GM18873 (cell line): Measurements from ENCODE around the gene ZBTB22.

Experiments used
- ATAC-seq: cut with Tn5 transposase; IDR thresholded peaks from one replicate; pipeline ENCODE4 v1.9.1; 2021; ENCODE audit warnings: mild to moderate bottlenecking, moderate library complexity, moderate number of reproducible peaks; ENCODE audit not compliant: unreplicated experiment, low FRiP score

The ZBTB22 gene

DNA sequence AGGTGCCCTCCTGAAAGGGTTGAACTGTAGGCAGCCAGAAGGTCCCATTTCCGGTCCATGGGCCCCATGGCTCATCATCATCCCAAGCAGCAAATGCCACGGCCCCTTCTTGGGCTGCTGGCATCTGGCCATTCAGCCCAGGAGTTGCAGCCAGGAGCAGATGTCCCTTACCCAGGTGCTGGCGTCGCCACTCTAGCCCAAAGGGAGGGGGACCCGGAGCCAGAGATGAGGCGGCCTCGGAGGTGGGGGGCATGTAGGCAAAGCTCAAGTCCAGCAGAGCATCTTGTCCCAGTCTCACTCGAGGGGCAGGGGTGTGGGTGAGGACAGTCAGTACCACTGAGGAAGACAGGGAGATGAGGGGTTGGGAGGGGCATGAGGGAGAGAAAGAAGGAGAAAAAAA, 12.5 kb downstream of the ZBTB22 start:
- ATAC-seq, result no peak

DNA sequence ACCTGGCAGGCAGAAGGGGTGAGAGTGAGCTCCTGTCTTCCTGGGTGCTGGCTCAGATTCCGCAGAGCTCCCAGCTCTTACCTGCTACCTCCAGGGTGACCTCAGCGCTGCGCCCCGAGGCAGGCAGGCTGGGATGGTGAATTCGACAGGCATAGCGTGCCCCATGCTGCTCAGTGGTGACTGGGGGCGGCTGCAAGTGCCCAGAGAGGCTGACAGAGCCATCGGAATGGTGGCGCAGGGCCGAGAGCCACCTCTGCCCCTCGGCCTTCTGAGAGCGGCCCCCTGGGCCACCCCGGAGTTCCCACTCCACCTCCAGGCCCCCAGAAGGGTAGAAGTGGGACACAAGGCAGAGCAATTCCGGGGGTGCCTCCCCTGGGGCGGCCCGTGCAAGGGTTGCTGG, 13.3 kb downstream of the ZBTB22 start:
- no peak for ATAC-seq

DNA sequence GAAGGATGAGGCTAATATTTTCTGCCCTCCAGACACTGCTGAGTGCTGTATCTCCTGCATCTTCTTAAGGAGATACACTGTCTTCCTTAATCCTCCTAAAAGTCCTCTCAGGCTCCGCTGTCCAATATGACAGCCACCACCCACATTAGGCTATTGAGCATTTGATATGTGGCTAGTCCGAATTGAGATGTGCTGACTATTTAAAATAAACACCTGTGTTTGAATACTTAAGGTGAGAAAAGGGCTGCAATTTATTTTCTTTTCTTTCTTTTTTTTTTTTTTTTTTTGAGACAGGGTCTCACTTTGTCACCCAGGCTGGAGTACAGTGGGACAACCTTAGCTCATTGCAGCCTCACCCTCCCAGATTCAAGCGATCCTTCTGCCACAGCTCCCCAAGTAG, 15.7 kb downstream of the ZBTB22 start:
- ATAC-seq, result no peak

DNA sequence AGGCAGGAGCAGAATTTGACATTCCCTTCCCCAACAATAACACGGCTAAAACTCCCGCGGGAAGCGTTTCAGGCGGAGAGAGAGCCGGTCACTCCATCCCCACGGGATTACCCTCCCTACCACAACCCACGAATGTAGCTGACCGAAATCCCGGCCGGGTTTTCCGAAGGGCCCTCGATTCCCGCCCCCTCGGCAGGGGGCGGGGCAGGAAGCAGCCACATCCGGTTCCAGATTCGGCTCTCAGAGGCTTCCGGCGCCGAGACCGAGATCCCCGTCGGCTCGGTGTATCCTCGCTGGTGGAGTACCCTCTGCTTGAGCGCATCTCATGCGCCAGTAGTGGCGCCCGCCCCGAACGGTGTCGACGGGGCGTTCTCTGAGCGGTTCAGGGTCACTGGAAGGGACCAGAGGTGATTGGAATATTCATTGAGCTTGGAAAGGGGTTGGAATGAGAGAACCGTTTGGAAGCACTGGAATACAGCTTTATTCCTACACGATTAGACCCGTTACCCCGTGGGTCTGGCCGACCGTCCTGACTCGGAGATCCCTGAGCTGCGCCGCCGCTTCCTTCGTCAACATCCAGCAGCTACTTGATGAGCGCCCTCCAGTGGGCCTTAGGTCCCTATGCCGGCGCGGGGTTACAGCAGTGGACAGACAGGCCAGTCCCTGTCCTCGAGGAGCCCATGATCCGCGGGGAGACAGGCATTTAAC, 18.2 kb downstream of the ZBTB22 start:
- peak; percentile 67 for ATAC-seq

DNA sequence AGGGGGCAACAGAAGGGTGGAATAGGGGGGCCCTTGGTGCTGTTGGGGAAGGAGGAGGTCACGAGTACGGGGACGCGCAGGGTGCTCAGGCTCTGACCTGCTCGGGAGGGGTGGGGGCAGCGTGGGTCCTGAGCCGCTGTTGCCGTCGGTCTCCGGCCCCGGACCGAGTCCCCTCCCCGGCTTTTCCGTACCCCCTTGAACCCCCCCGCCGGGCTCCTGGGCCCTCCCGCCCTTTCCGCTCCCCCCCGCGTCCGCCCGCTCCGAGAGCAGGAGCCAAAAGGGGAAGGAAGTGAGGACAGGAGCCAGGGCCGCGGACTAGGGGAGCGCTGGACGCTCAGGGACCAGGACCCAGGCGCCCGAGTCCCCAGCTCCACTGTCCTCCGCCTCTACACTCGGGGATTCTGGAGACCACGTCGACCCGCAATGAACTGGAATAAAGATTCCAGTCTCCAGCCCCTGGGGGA, 18.7 kb downstream of the ZBTB22 start, which contains the start of gene RGL2:
RGL2 (minus strand) TSS at position 170 of the 464 bp plus-strand sequence. CDS start 332 bp downstream, outside the sequence.
- peak; percentile 14 for ATAC-seq

DNA sequence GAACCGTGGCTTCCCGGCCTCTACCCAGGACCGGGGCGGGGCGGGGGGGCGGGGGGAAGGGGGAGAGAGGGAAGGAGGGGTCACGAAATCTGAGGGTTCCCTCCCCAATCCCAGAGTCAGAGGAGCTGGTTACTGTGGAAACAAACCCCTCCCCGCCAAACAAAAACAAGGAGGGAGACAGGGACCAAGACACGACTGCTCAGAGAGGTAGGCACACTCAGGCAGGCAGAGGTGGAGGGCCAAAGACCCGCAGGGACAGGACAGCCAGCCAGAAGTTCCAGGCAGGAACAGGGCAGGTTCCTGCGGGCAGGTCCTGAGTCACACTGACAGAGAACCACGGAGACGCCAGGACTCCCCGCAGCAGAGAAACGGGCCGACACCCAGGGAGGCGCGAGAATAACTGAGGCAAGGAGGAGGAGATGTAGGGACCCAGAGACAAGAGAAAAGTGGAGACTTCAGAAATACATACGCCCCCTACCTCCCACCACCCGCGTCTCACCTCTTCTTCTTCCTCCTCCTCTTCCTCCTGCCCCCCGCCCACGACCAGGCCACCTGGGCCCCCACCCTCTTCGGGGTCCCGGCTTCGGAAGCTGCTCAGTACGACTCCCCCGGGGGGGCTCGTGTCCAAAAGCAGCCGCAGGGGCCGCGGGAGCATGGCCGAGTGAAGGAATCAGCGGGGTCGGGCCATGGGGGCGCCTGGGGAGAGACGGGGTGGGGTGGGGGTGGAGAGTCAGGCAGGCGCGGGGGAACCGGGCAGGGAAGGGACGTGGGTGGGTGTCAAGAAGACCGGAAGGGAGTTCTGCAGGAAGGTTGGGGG, 19.4 kb downstream of the ZBTB22 start:
- no peak for ATAC-seq

DNA sequence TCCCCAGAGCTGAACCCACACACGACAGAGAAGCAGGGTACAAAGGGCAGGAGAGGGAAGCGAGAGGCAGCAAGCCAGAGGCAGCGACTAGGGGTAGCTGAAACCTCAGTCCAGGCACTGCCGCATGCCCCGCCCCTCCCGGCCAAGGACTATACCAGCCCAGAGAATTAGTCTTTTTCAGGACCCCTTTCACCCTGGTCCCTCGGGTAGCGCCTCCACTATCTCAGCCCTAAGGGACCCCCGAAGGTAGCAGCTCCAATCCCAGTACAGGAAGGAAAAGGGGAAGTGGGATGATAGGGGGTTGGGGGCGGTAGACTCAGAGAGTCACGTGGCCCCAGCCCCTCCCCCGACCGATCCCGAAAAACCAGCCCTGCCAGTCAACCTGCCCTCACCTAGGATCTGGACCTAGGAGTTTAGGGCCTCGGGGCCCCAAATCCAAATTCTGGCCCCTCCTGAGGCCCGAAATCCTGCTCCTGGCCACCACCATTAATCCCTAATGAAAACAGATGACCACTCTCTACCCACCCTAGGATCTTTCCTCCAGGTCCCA, 20.1 kb downstream of the ZBTB22 start:
- no peak for ATAC-seq

DNA sequence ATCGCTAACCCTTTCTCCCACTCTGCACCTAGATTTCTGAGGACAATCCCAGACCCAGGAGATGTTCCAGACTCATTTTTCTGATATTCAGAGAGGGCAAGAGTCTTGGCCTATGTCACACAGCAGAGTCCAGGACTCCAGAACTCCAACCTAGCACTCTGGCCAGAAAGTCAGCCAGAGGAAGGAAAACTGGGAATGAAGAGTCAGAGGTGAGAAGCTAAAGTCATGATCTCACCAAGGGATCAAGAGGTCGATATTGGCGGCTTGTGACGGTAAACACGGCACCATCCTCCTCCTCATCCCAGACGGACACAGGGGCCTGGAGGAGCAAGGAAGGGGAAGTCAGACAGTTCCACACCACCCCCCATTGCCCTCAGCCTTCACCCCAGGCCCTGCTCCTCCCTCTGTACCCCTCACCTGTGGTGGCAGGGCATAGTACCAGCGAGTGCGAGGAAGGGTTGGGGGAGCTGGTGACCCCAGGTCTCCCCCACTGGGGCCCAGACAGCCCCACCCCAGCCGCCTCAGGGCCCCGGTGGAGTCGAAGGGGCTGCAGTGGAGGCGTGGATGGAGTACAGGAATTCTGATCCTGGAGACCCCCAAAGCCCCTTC, 20.6 kb downstream of the ZBTB22 start:
- ATAC-seq, result no peak

DNA sequence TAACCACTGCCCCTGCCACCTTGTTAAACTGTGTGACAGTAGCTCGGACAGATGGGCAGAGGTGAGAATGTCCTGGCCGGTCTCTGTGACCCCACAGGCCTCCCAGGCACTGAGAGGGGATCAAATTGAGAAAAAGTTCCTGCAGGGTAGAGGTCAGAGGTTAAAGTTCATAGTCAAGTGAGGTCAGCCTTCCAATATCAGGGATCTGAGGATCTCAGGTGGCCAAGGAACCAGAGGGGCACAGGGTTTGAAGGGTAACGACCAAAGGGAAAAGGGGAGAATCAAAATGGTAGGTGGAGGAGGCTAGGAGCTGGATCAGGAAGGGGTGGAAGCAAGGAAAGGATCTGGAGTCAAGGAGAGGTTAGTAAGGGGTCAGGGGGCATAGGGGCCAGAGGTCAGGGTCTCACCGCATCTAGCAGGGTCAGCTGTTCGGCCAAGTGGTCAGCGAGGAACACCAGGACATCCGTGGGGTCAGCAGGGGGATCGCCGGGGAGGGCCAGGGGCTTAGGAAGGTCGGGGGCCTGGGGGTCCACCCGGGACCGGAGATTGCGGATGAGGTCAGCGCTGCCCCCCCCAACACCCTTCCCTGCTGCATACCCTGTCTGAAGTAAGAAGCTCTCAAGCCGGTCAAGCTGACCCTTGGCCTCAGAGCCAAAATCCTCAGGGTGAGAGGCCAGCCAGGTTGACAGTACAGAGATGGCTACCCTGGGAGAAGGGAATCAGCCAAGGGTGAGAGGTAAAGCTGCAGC, 21.7 kb downstream of the ZBTB22 start:
- ATAC-seq, result no peak

DNA sequence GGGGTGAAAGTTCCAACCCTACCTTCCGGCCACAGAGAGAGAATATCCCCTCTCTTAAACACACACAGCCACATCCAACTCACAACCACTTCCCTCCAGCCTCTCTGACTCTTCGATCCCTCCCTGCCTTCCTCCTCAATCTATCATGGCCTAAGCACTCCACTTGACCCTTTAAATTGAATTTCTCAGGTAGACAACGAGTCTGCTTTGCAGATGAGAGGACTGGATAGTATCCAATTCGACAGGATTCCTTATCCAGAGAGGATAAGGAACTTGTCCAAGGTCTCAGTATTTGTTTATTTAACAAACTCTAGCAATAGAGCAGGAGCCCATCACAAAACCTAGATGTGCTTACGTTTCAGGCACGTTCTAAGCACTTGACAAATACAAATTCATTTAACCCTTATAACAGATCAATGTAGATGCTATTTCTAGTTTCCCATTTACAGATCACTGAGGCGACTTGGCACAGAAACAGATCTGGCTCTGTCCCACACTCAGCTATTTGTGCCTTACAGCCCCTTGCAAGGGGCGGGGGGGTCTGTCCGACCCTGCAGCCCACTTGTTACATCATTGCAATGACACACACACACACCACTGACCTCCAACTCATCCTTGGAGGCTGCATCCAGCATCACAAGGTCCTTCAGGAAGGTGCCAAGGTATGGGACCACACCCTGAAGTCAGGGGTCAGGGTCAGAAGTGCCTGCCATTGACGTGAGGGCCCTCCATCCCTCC, 23.3 kb downstream of the ZBTB22 start:
- ATAC-seq, result no peak

DNA sequence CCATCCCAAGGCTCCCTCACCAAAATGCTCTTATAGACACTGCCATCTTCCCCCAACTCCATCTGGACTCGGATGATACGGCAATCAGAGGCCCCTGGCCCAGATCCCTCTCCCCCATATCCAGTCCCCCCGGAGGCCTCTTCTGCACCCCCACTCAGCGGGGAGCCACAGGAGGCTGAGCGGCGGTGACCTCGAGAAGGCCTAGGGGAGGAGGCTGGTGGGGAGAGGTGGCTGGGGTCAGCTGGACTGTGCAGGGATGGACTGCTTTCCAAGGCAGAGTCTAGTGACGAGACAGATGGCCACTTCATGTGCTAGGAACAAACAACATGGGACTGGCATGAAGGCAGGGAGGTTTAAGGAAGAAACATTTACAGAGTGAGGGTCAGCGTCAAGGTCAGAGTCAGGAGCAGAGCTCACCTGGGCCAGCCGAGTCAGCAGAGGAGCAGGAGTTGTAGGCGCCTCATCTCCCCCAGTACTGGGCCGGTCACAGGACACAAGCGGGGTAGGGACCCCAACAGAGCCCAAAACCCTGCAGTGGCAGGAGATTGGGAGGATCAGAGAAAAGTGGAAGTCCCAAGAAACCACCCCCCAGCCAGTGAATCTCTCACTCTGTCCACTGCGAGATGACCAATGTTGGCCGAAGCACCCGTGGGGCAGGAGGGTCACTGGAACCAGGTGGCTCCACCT, 24.4 kb downstream of the ZBTB22 start:
- no peak for ATAC-seq

DNA sequence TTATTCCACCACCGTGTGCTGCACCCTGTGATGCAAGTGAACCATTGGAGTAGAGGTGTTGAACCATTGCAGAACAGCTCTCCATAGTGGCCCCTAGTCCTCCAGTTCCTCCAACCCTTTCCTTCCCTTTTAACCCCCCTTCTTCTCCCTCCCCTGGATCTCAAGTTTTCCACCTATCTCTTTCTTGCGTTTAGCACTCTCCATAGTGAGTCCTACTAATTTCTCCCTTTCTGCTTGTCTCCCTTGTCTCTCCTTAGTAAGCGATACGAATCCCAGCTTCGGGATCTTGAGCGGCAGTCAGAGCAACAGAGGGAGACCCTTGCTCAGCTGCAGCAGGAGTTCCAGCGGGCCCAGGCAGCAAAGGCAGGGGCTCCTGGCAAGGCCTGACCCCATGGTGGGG, 27.1 kb downstream of the ZBTB22 start:
- ATAC-seq, result no peak

DNA sequence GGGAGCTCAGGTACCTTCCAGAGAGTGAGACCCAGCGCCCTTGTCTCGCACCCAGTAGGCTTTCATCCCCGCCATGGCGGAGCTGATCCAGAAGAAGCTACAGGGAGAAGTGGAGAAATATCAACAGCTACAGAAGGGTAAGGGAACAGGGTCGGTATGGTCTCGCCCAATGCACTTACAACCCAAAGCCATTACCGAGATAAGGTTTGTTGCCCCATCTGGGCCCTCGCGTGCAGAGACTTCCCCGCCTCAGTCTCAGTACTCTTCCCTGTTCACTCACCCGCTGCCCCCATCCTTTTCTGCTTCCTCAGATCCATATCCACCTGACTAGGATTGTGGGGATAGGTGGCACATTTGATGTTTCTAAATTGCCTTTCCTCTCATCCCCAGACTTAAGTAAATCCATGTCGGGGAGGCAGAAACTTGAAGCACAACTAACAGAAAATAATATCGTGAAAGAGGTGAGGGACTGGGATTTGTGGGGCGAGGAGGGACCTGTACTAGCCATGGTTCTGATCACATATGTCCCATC, 27.7 kb downstream of the ZBTB22 start:
- ATAC-seq, result peak; percentile 6

DNA sequence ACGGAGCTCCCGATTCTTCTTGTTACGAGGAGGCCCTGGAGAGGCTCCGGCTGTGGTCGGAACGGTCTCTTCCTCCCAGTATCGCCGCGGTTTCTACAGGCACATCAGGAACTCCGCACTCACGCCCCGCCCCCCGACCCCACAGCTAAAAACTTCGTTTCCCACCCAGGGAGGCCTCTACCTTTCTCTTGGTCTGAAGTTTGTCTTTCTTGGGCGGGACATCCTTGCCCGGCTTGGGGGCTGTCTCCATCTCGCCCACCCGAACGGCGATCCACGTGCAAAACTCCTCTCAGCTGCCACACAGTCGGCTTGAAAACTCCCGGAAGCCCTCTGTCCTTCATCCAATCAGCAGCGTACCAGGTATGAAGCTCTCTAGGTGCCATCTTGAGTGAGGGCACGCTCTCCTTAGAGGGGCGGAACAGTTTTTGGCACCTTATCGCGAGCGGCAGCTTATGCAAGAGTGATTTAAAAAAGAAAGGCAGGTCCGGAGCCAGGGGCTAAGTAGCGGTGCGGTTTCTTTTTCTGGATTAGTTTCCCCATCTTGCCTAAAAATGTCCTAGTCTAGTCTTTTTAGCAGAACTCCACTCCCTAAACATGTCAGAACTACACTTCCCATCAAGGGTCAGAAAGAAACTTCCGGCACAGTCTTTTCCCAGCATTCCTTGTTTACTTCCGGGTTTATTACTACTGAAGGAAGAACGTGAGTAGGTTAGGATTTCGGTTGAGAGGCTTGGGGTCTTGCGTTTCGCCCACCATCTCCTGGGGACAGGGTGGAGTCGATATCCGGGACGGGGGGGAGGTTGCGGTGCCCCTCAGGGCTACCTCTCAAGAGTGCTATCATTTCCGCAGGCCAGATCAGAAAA, 28.4 kb downstream of the ZBTB22 start, which contains the start of the genes PFDN6 and WDR46:
PFDN6 (plus strand) TSS at position 681 of the 863 bp plus-strand sequence. CDS start 256 bp downstream, outside the sequence.
WDR46 (minus strand) TSS at position 319 of the 863 bp plus-strand sequence; CDS start at position 250, 69 bp downstream.
- peak; percentile 78 for ATAC-seq

DNA sequence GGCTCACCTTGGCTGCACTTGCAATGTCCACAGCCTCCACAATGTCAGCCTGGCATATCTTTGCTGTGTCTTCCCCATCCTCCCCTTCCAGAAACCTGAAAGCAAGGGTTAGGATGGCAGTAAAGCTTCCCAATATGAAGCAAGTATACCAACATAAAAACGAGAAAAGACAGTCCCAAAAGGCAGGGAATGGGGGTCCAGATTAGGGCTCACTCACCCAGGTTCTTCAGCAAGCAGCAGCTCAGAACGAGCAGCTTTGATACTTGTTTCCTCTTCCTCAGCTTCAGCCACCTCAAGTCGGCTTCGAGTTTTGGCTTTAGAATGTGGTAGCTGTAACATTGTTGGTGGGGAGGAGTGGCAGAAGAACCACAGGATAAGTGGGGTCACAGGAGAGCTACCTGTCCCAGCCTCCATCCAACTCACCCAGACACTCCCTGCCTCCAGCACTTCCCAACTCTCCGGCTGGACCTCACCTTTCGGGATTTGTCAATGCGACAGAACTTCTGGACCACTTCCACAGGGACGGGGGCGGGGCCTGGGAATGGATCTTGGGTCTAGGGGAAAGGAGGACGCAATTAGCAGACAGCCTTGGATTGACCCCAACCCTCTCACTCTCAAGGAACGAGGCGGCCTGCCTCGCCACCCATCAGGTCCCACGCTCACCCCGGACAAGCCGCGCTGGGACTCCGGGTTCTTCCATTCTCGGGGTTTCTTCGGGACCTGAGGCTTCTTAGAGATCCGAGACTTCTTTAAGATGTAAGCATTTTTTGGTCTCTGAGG, 29.2 kb downstream of the ZBTB22 start:
- ATAC-seq, result no peak

DNA sequence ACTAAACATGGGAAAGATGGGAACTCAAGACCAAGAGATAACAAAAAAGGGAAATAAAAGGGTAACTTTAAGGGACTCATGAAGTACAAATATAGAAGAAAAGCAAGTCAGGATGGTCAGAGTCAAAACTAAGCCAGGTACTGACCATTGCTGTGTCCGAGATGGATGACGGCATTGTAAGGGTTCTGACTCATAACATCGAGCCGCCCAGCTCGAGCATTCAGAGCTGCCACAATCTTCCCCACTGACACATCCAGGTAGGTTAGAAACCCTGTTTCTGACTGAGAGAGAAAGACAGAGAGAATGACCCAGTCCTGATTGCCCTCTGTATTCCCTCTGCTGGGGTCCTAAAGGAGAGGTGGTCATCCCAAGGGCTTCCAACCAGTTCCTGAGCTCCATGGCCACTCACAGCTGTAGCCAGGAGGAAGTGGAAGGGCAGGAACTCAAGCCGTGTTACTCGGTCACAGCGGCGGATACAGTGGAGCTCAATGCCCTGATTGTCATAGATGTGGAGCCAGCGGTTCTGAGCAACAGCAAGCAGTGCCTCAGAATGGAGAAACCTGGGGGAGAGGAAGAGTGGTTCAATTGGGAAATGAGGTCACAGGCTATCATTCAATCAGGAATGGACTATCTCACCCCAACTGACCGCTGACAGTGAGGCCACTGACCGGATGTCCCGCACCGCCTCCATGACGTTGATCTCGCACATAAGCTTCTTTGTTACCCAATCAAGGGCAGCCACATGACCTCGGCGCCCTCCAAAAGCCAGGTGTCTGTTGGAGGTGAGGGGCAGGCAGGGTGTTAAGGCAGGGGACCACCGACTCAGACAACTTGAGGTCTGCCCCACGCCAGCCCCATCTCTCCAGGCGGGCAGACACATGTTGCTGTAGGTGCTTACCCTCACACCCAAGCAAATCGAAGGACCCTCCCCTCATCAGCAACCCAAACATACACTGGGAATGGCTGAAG, 30.3 kb downstream of the ZBTB22 start:
- ATAC-seq, result no peak
